Right cardiac atrium (tissue), 5 donors: ENCODE measurements around the gene CHCHD6. TPM values are rescaled to one million over a fixed set of nuclear protein-coding genes. Genes with fewer than 3 reads are reported as not detected.

Source experiments
- ATAC-seq, 2 donors: fragments of 200-7000 bp; cut with Tn5 transposase; one replicate each; pipeline versions ENCODE4 v1.8.0 to v1.9.1; 2020; ENCODE audit warnings: moderate library complexity in 2 of 2, mild to moderate bottlenecking in 1 of 2
- DNase-seq, 3 donors: peaks; one replicate each; pipeline ENCODE4 v3.0.0-alpha.2; 2020
- H3K27ac ChIP-seq: one replicate; pipeline ENCODE4 v1.5.1; 2013; ENCODE audit warnings: mild to moderate bottlenecking, low read length, control low read depth, moderate library complexity
- H3K27me3 ChIP-seq: one replicate; pipeline ENCODE4 v1.6.1; 2013; ENCODE audit not compliant: control insufficient read depth, insufficient read depth
- H3K4me1 ChIP-seq: one replicate; pipeline ENCODE4 v1.6.1; 2013; ENCODE audit warnings: low read length; ENCODE audit not compliant: control insufficient read depth, insufficient read depth
- H3K4me3 ChIP-seq: one replicate; pipeline ENCODE4 v1.5.1; 2013; ENCODE audit warnings: low read length, control low read depth
- H3K9me3 ChIP-seq: one replicate; pipeline ENCODE4 v1.6.1; 2013; ENCODE audit warnings: low read length; ENCODE audit not compliant: control insufficient read depth
- WGBS: extraction: QIAGEN DNeasy Blood & Tissue Kit; methylation state at CpG from one replicate; pipeline ENCODE4 v1.1.7; 2013; 5-methylcytosine and 5-hydroxymethylcytosine counted together
- intact Hi-C, 4 donors: fragments of 100-400 bp; cut with DNase I; formaldehyde crosslinking; loops; one replicate each; pipeline versions ENCODE4 v1.11.0 to v1.14.0; 2022 to 2023
- polyA plus RNA-seq: library from polyadenylated mRNA; stranded (reverse); fragments of 200-250 nt; gene quantifications from one replicate; pipeline ENCODE4 v1.2.3, GENCODE V29; 2013
- total RNA-seq, 4 donors: library from RNA; stranded (reverse); fragmentation: NEBNext Ultra II Directional; extraction: Animal tissue kit (Norgen Biotek cat#: 25700); gene quantifications; one replicate each; pipeline ENCODE4 v1.2.1, GENCODE V29; 2021
- donor health status: healthy with polysubstance abuse.
- donor health status: DM: no; HTN: yes; CAD: no.
- donor health status: DM: no; HTN: no; CAD: no.
- donor health status: DM: no; HTN: yes; CAD: no; lungs with severe emphysema.
- donor health status: DM: yes; HTN: yes; CAD: no.

CHCHD6 gene
- total and polyA plus RNA-seq, 5 donors, result 7.1 to 10.5 (median 9.3) TPM

DNA sequence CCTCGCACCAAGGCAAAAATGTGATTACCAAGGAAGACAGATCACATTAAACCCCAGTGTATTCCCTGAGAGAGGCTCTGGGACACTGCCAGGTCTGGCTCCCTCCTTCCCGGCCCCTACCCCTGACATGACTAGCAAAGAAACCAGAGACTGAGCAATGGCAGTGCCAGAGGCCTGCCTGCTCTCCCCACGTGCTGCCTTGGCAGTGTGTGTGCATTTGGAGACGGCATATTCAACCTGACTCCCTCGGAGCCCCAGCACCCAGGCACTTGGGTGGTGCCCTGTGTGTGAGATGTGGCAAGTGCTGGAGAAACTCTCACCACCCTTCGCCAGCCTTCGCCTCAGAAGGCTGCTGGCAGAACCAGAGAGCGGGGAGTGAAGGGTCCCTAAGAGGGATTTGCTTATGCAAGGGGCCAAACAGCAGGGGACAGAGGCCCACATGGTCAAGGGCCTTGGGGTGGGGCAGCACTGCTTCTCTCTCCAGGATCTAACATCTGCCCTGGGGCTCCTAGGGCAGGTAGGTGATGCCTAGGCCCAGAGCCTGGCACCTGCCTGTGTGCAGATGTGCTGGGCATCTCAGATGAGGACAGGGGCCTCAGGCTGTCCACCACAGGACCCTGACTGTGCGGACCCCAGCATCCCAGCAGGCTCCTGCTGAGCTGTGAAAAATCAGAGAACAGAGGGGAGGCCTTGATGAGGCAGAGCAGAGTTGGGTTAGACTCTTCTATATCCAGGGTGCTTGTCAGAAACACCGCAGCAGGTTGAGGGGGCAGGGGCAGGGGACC lies 255.3 kb downstream of the CHCHD6 start:
- WGBS, result 82% methylated on average over 10 of the region's 10 CpGs
- Histone ChIP-seq H3K4me1 (peaks cover 6% of the 10 kb centered on the region), H3K27ac (no peak overlapping the region), H3K4me3 (no peak overlapping the region), H3K27me3 (no peaks in the 10 kb centered on the region), H3K9me3 (no peaks in the 10 kb centered on the region)
- DNase-seq (peak in 1 of 3 donors; percentile 35), ATAC-seq (no peak)
- intact Hi-C loops, result no loop called here

DNA sequence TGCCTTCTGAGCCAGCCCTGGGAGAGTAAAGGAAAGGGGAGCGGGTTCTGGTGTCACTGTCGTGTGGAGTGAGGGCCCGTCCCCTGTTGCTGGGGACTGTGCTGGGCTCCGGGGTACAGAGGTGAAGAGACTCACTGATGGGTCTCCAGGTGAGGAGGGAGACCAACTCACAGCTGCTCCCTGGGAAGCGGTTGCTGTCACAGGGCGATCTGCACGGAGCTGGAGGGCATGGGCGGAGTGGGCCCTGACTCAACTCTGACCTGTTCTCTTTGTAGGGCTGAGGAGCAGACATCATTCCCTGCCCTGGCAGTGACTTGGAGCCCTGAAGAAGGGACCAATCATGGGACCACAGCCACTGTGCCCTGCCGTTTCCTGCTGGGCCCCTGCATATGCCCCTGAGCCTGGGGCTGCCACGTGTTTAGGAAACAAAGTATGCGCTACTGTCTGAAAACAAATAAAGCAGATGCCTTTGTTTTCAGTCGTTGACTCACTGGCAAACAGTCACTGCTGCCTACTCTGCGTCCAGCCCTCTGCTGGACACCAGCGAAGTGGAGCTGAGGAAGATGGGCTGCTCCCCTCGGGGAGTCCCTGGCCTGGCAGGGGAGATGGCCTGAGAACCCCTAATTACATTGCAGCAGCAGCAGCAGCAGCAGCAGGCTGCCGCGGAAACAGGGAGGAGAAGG lies 256.0 kb downstream of the CHCHD6 start:
- H3K27ac ChIP-seq, result no peak overlapping the region
- intact Hi-C loops, result no loop called here
- DNase-seq (peak in 1 of 3 donors; percentile 43), ATAC-seq (no peak)
- H3K9me3 ChIP-seq, result no peaks in the 10 kb centered on the region
- WGBS, result 81% methylated on average over 17 of the region's 17 CpGs
- H3K4me1 ChIP-seq, result peaks cover 6% of the 10 kb centered on the region
- H3K27me3 ChIP-seq, result no peaks in the 10 kb centered on the region
- no peak overlapping the region for H3K4me3 ChIP-seq

DNA sequence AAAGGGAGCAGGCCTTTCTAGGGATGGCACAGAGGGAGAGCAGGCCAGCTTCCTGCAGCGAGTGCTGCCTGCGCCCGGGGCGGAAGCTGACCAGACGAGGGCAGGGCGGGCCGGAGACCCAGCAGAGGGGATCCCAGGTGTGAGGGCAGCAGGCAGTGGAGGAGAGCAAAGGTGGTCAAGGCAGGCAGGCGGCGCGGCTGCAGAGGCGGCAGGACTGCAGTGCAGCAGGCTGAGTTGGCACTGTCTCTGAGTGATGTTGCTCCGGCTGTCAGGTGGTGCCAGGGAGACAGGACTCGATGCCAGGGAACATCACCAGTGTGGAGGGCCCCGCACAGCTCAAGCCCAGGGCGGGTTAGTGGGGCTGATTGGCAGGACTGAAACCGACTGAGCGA lies 256.6 kb downstream of the CHCHD6 start:
- WGBS, result 75% methylated on average over 17 of the region's 17 CpGs
- intact Hi-C loops, result no loop called here
- peak overlapping the region; percentile 34 for H3K27ac ChIP-seq
- H3K27me3 ChIP-seq, result no peaks in the 10 kb centered on the region
- ATAC-seq (peak; percentile 53 to 63), DNase-seq (peak; percentile 51 to 81 (median 67))
- H3K9me3 ChIP-seq, result no peaks in the 10 kb centered on the region
- H3K4me1 ChIP-seq, result peaks cover 6% of the 10 kb centered on the region
- H3K4me3 ChIP-seq, result no peak overlapping the region

DNA sequence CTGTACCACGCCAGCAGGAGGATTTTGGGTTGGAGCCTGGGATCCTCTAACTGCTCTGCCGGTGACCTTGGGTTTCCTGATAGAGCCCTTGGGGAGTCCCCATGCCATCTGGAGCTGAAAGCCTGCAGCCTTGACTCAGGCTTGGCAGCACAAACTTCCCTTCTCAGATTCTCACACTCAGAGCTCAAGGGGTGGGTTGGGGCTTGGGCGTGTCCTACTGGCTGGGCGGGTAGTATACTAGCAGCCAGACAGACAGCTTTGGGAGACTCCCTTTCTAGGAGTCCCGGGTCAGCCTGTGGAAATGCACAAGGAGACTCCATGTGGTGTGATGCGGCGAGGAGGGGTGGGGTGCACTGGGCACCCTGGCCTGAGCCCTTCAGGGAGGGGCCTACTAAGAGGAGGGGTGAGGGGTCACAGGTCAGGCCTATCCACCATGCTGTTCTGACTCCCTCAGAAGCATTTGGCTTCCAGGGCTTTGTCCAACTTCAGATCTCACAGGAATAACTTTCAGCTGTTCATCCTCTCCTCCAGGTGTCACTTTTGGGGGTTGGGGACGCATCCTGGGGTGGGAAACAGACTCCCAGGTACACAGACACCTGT lies 257.3 kb downstream of the CHCHD6 start:
- intact Hi-C loops, result no loop called here
- H3K27ac ChIP-seq, result peak overlapping the region; percentile 34
- no peak overlapping the region for H3K4me3 ChIP-seq
- DNase-seq (peak; percentile 89 to 94 (median 91)), ATAC-seq (peak; percentile 88 to 92)
- WGBS, result 51% methylated on average over 8 of the region's 8 CpGs
- peaks cover 6% of the 10 kb centered on the region for H3K4me1 ChIP-seq
- no peaks in the 10 kb centered on the region for H3K9me3 ChIP-seq
- H3K27me3 ChIP-seq, result no peaks in the 10 kb centered on the region

DNA sequence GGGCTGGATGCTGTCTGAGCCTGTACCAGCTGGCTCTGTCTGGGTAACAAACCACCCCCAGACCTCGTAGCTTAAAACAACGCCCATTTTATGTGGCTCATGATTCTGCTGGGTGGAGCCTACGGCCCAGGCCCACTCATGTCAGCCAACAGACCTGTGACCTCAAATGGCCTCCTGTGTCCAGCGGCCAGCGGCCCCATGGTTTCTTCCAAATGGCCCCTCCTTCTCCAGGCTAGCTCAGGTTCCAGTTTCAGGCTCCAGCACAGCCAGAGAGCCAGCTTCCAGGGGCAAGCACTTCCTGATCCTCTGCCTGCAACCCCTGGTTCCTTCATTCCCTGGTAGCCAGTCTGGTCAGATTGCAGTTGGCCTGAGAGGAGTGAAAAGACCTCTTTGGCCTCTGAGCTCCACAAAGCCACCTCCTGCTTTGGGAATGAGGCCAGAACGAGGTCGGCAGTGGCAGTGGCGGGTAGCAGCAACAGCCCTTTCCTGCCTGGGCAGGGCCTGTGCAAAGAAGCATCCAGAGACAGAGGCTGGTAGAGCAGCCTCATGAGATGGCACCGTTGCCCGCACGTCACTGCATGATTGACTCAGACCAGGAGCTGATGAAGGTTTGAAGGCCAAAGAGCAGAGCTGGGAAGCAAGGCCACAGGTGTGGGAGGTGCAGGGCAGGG lies 257.9 kb downstream of the CHCHD6 start:
- Histone ChIP-seq H3K4me3 (no peak overlapping the region), H3K27ac (peak overlapping the region; percentile 31), H3K27me3 (no peaks in the 10 kb centered on the region), H3K4me1 (peaks cover 6% of the 10 kb centered on the region), H3K9me3 (no peaks in the 10 kb centered on the region)
- 67% methylated on average over 11 of the region's 11 CpGs for WGBS
- ATAC-seq, result peak; percentile 60 to 69
- DNase-seq, result peak; percentile 73 to 86 (median 83)
- intact Hi-C loops, result no loop called here

DNA sequence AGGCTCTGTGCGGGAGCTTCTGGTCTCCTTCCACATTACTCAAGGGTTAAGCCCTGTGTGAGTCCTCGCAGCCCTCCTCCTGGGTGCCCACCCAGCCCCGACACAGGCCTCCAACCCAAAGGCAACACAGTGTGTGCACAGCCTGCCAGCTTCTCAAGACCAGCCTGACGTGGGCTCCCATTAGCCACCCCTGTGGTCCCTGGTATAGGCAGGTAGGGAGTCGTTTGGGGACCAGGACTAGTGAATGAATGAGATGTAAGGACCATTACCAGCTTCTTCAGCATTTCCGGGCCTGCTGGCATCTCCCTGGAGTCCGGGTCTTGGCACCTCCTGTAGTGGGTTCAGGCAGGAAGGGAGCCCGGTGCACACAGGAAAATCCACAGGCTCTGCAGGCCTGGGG lies 258.7 kb downstream of the CHCHD6 start:
- H3K4me3 ChIP-seq, result no peak overlapping the region
- DNase-seq, result peak in 1 of 3 donors; percentile 44
- peaks cover 6% of the 10 kb centered on the region for H3K4me1 ChIP-seq
- no peaks in the 10 kb centered on the region for H3K9me3 ChIP-seq
- no peak for ATAC-seq
- WGBS, result 96% methylated on average over 8 of the region's 8 CpGs
- H3K27me3 ChIP-seq, result no peaks in the 10 kb centered on the region
- intact Hi-C loops, result no loop called here
- no peak overlapping the region for H3K27ac ChIP-seq

DNA sequence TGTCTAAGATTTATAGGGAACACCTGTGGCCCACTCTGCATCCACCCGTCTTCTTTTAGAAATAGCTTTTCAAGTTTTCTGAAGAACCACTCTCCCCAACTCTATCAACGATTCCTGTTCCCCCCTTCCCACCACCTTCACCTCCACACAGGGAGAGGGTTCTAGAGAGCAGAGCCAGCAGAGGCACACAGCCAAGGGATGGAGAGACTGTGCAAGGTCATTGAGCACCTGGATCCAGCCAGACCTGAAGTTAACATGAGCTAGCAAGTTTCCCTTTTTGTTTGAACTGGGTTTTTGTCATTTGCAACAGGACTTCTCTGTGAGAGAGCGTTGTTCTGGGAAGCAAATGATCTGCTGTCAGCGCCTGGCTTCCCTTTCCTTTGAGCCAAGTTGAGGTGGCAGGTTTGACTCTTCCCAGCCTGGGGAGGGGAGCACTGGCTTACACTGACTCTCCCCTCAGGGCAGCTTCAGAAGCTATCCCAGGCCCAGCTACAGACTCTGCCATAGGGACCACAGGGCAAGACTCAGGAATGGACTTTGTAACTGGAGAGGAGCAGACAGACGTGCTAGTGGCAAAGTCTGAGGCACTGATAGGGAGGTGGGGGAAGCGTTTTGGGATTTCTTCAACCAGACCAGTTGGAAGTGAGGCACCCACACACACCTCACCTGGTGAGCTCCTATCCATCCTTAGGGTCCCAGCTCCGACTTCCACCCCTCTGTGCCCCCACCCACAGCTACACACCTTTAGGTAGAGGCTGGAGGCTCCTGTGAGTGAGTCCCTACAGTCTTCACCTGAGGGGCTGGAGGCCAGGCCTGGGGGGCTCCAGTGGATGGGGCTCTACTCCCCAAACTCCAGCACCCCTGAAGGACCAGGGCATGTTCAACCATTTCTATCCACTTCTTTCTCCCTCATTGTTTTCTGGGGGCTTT lies 259.5 kb downstream of the CHCHD6 start:
- Histone ChIP-seq H3K4me3 (no peak overlapping the region), H3K27ac (no peak overlapping the region), H3K4me1 (peaks cover 6% of the 10 kb centered on the region), H3K9me3 (no peaks in the 10 kb centered on the region), H3K27me3 (no peaks in the 10 kb centered on the region)
- peak in 1 of 3 donors; percentile 32 for DNase-seq
- no peak for ATAC-seq
- WGBS, result 95% methylated on average over 7 of the region's 7 CpGs
- intact Hi-C loops, result no loop called here

DNA sequence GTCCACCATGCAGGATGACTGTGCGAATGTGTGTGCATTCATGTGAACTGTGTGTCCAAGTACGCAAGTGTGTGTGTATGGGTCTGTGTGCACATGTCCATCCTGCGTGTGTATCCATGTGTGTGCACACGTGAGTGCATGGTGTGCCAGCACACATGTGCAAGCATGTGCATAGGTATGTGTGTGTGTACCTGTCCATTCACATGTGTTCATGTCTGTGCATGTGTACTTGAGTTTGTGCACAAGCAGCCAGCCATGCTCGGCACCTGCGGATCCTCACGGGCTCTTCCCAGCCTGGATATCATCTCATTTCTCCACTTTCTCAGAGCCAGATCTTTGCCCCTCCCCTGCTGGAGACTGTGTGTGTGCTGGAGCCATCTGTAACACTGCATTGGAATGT lies 260.2 kb downstream of the CHCHD6 start:
- Histone ChIP-seq H3K9me3 (no peaks in the 10 kb centered on the region), H3K27ac (no peak overlapping the region), H3K27me3 (no peaks in the 10 kb centered on the region), H3K4me3 (no peak overlapping the region), H3K4me1 (peaks cover 6% of the 10 kb centered on the region)
- intact Hi-C loops, result no loop called here
- ATAC-seq, result no peak
- WGBS, result 81% methylated on average over 7 of the region's 7 CpGs
- peak in 1 of 3 donors; percentile 4 for DNase-seq

DNA sequence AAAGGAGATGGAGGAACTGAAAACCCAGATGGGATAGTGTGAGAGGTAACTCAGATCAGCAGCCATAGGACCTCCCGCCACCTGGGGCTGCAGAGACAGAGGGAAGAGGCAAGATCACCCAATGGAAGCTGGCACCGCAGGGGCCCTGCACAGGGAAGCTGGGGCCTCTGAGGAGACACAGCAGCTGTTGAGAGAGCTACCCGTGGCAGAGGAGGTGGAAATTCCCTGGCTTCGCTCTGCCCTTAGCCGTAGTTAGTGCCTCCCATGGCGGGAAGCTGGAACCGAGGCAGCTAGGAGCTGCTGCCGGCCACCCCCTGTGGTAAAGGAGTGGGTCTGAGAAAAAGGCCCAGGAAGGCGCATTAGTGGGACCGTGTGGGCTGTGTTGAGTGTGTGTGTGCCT lies 260.9 kb downstream of the CHCHD6 start:
- DNase-seq (peak in 1 of 3 donors; percentile 28), ATAC-seq (no peak)
- intact Hi-C loops, result no loop called here
- Histone ChIP-seq H3K4me1 (peaks cover 6% of the 10 kb centered on the region), H3K4me3 (no peak overlapping the region), H3K27ac (no peak overlapping the region), H3K27me3 (no peaks in the 10 kb centered on the region), H3K9me3 (no peaks in the 10 kb centered on the region)
- WGBS, result 85% methylated on average over 10 of the region's 10 CpGs

DNA sequence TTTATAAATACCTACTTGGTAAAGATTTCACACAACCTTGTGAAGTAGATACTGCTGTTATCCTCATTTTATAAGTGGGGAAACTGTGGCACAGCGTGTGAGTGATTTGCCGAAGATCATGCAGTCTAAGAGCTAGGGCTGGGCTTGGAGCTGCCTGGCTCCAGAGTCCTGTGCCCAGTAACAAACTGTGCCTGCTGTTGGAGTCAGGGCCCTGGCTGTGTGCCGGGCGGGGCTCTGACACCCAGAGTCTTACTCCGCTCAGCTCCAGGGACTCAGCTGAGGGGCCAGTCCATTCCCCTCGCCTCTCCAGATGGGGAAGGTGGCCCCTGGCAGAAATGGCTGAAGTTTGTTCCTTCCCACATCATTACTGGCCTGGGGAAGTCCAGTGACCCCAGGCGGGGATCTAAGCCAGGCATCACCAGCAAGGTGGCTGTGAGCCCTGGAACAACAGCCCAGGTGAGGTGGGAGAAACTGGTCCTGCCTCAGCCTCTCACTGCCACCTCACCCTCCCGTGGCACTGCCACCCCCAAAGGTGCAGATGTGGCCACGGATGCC lies 261.6 kb downstream of the CHCHD6 start:
- DNase-seq, result peak in 1 of 3 donors; percentile 22
- Histone ChIP-seq H3K27ac (no peak overlapping the region), H3K4me1 (peaks cover 6% of the 10 kb centered on the region), H3K4me3 (no peak overlapping the region), H3K27me3 (no peaks in the 10 kb centered on the region), H3K9me3 (no peaks in the 10 kb centered on the region)
- intact Hi-C loops, result no loop called here
- ATAC-seq, result no peak
- 91% methylated on average over 9 of the region's 9 CpGs for WGBS
